ENCODE data around the gene FARP2.

FARP2 gene

GRCh38 chr2:241490825-241491506 lies 134.9 kb downstream of the FARP2 start:
- no peak for DNase-seq (ENCODE audit: low spot score)

- DNase-seq (ENCODE audit: low spot score) = no peak
Observed at GRCh38 chr2:241491549-241492173, 135.6 kb downstream of the FARP2 start.

- DNase-seq (ENCODE audit: low spot score) = no peak
Observed at GRCh38 chr2:241492174-241492565, 136.1 kb downstream of the FARP2 start.

GRCh38 chr2:241493092-241493491 lies 137.0 kb downstream of the FARP2 start:
- no peak for DNase-seq (ENCODE audit: low spot score)

GRCh38 chr2:241494311-241494908 lies 138.3 kb downstream of the FARP2 start:
- DNase-seq (ENCODE audit: low spot score) = no peak

- no peak for DNase-seq (ENCODE audit: low spot score)
Observed at GRCh38 chr2:241495172-241496002, 139.3 kb downstream of the FARP2 start.

- no peak for DNase-seq (ENCODE audit: low spot score)
Observed at GRCh38 chr2:241496003-241496707, 140.1 kb downstream of the FARP2 start.

- no peak for DNase-seq (ENCODE audit: low spot score)
Observed at GRCh38 chr2:241496904-241497877, 141.1 kb downstream of the FARP2 start.

- DNase-seq (ENCODE audit: low spot score) = no peak
Observed at GRCh38 chr2:241498115-241499070, 142.3 kb downstream of the FARP2 start.

GRCh38 chr2:241499146-241499965 lies 143.3 kb downstream of the FARP2 start:
- DNase-seq (ENCODE audit: low spot score) = peak; percentile 60

- DNase-seq (ENCODE audit: low spot score) = no peak
Observed at GRCh38 chr2:241500016-241500415, 143.9 kb downstream of the FARP2 start.

- no peak for DNase-seq (ENCODE audit: low spot score)
Observed at GRCh38 chr2:241500431-241500975, 144.4 kb downstream of the FARP2 start.

GRCh38 chr2:241501099-241501541 lies 145.0 kb downstream of the FARP2 start:
- DNase-seq (ENCODE audit: low spot score) = no peak

GRCh38 chr2:241501551-241501950 lies 145.5 kb downstream of the FARP2 start:
- DNase-seq (ENCODE audit: low spot score) = no peak

GRCh38 chr2:241502281-241502680 lies 146.2 kb downstream of the FARP2 start:
- DNase-seq (ENCODE audit: low spot score) = no peak

GRCh38 chr2:241503776-241504392 lies 147.8 kb downstream of the FARP2 start:
- no peak for DNase-seq (ENCODE audit: low spot score)

GRCh38 chr2:241505086-241505780 lies 149.1 kb downstream of the FARP2 start:
- DNase-seq (ENCODE audit: low spot score) = no peak

Data from iPS-NIHi11 (cell line).